ENCODE measurements around the gene PPP4R4. TPM values are rescaled to one million over a fixed set of nuclear protein-coding genes. Genes with fewer than 3 reads are reported as not detected.

Gene PPP4R4
- total RNA-seq, 1 experiment from 2014 or later, result 5.5 TPM

DNA sequence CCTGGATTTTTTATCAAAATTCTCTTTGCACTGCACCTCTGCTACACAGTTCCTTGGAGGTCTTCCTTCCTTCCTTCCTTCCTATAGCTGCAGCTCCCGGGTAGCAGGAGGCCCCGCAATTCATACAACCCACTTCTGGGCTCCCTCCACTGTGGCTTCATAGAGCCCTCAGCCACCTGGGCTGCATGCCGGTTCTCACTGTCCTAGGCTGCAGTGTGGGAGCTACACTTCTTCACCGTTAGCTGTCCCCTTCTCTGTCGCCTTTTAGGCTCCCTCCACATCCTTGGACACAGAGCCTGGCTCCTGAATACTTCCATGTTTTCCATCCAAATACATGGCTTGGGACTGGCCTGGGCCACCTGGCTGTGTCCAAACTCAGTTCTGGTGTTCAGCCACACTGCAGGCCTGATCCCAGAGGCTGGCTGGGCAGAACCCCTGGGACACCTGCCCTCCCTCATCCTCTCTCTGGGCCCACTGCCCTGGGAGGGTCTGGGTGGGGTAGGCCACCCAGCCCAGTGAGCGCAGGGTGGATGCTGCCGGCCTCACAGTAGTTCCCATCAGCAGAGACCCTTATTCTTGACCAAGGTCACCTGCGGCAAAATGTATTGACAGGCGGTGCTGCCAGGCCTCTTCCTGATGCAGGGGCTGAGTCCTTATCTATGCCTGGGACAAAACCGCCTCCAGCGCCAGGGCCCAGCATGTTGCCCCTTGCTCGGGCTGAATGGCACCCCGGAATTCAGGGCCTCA lies 117.2 kb downstream of the PPP4R4 start:
- POLR2A ChIA-PET, result no interaction called here
- Histone ChIP-seq H3K36me3 (ENCODE audit: control insufficient read depth in 1 of 2, insufficient read depth in 2 of 2, low read length in 2 of 2) (no peaks in the 10 kb centered on the region), H3K27ac (ENCODE audit: low read depth, low read length) (no peak overlapping the region), H2AFZ (ENCODE audit: low read depth, low read length, poor library complexity, severe bottlenecking) (no peak overlapping the region), H3K9ac (ENCODE audit: low read length) (no peak overlapping the region), H3K9me3 (ENCODE audit: control insufficient read depth in 1 of 2, insufficient read depth in 1 of 2, low read depth in 1 of 2, low read length in 2 of 2) (no peaks in the 10 kb centered on the region), H3K4me1 (ENCODE audit: control insufficient read depth in 1 of 2, insufficient read depth in 2 of 2, low read length in 2 of 2) (no peaks in the 10 kb centered on the region), H3K9me2 (ENCODE audit: insufficient read depth) (no peaks in the 10 kb centered on the region), H3K4me3 (replicated peaks in 1 of 2; ENCODE audit: low read depth in 1 of 2, low read length in 2 of 2) (no peak overlapping the region), H3K4me2 (ENCODE audit: low read length) (no peak overlapping the region), H3K27me3 (ENCODE audit: insufficient read depth, low read length) (no peaks in the 10 kb centered on the region), H3K79me2 (ENCODE audit: insufficient read depth, low read length) (no peaks in the 10 kb centered on the region), H4K20me1 (ENCODE audit: insufficient read depth) (no peaks in the 10 kb centered on the region)
- CTCF ChIA-PET, result no interaction called here
- RAD21 ChIA-PET (ENCODE audit: low non-redundant PET in 1 of 2, low total read pairs in 2 of 2, uncharacterized antibody in 2 of 2, unreplicated experiment in 2 of 2), result no interaction called here
- TF ChIP-seq ELF1 (IDR thresholded peaks at IDR 0.05; ENCODE audit: borderline replicate concordance, low read depth), result no peak
- TF ChIP-seq FOSL1 (IDR thresholded peaks at IDR 0.05; ENCODE audit: low read depth), result no peak
- TF ChIP-seq, protein P1, sequence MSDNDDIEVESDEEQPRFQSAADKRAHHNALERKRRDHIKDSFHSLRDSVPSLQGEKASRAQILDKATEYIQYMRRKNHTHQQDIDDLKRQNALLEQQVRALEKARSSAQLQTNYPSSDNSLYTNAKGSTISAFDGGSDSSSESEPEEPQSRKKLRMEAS (IDR thresholded peaks at IDR 0.05), result no peak
- TF ChIP-seq JUND (IDR thresholded peaks at IDR 0.05), result no peak
- no peak for TF ChIP-seq POLR2AphosphoS5 (IDR thresholded peaks at IDR 0.05; ENCODE audit: low read depth, low read length)
- TF ChIP-seq CBX3 (IDR thresholded peaks at IDR 0.05; ENCODE audit: low read depth), result no peak
- no peak for TF ChIP-seq TCF7L2 (IDR thresholded peaks at IDR 0.05; ENCODE audit: borderline replicate concordance, extremely low read depth, insufficient read depth, insufficient read length)
- no peak for TF ChIP-seq POLR2A (IDR thresholded peaks at IDR 0.05; ENCODE audit: borderline replicate concordance, extremely low read depth, insufficient read depth, insufficient read length)
- TF ChIP-seq, protein P2, sequence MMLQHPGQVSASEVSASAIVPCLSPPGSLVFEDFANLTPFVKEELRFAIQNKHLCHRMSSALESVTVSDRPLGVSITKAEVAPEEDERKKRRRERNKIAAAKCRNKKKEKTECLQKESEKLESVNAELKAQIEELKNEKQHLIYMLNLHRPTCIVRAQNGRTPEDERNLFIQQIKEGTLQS (IDR thresholded peaks at IDR 0.05), result no peak
- TF ChIP-seq EZH2 (IDR thresholded peaks at IDR 0.05), result no peak
- ATAC-seq, result no peak
- no peak for DNase-seq (ENCODE audit: low read depth, low spot score)
- no TSS peak for BruUV-seq (replicated peaks)
- intact Hi-C loops (cut with micrococcal nuclease), result no loop called here

DNA sequence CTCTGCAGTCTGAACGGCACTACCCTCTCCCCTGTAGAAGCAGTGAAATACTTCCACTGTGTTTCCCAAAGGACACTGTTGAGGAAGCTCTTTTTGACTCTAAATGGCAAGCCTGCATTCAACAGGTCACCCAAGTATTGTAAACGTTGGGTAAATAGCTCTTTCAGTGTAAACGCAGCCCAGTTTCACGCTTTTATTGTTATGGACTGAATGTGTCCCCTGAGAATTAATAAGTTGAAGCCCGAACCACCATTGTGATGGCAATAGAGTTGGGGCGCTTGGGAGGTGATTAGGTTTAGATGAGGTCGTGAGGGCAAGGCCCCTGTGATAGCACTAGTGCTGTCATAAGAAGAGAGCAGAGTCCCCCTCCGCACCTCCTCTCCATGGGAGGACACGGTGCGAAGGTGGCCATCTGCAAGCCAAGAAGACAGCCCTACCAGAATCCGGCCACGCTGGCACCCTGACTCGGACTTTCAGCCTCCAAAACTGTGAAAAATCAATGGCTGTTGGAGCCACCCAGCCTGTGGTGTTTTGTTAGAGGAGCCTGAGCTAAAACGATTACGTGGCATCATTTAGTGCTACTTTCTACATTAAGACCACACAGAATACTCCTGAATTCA lies 117.9 kb downstream of the PPP4R4 start:
- H3K4me2 ChIP-seq (ENCODE audit: low read length), result no peak overlapping the region
- H3K79me2 ChIP-seq (ENCODE audit: insufficient read depth, low read length), result no peaks in the 10 kb centered on the region
- no TSS peak for BruUV-seq (replicated peaks)
- DNase-seq (ENCODE audit: low read depth, low spot score) (no peak), ATAC-seq (no peak)
- intact Hi-C loops (cut with micrococcal nuclease), result no loop called here
- H2AFZ ChIP-seq (ENCODE audit: low read depth, low read length, poor library complexity, severe bottlenecking), result no peak overlapping the region
- ChIA-PET CTCF (no interaction called here), RAD21 (ENCODE audit: low non-redundant PET in 1 of 2, low total read pairs in 2 of 2, uncharacterized antibody in 2 of 2, unreplicated experiment in 2 of 2) (no interaction called here), POLR2A (no interaction called here)
- TF ChIP-seq CBX3 (IDR thresholded peaks at IDR 0.05; ENCODE audit: low read depth), result no peak
- no peak overlapping the region for H3K4me3 ChIP-seq (replicated peaks in 1 of 2; ENCODE audit: low read depth in 1 of 2, low read length in 2 of 2)
- no peaks in the 10 kb centered on the region for H3K36me3 ChIP-seq (ENCODE audit: control insufficient read depth in 1 of 2, insufficient read depth in 2 of 2, low read length in 2 of 2)
- no peaks in the 10 kb centered on the region for H4K20me1 ChIP-seq (ENCODE audit: insufficient read depth)
- H3K4me1 ChIP-seq (ENCODE audit: control insufficient read depth in 1 of 2, insufficient read depth in 2 of 2, low read length in 2 of 2), result no peaks in the 10 kb centered on the region
- H3K9me3 ChIP-seq (ENCODE audit: control insufficient read depth in 1 of 2, insufficient read depth in 1 of 2, low read depth in 1 of 2, low read length in 2 of 2), result no peaks in the 10 kb centered on the region
- H3K27me3 ChIP-seq (ENCODE audit: insufficient read depth, low read length), result no peaks in the 10 kb centered on the region
- H3K9ac ChIP-seq (ENCODE audit: low read length), result no peak overlapping the region
- no peaks in the 10 kb centered on the region for H3K9me2 ChIP-seq (ENCODE audit: insufficient read depth)
- H3K27ac ChIP-seq (ENCODE audit: low read depth, low read length), result no peak overlapping the region
